Retina (tissue), 1 donor: ENCODE measurements around the gene EIF5.

Experiments
- DNase-seq: peaks from one replicate; pipeline ENCODE4 v3.0.0-alpha.2; 2016

EIF5 gene

GRCh38 chr14:103372552-103373304 lies 38.7 kb downstream of the EIF5 start:
- peak; percentile 36 for DNase-seq

DNA sequence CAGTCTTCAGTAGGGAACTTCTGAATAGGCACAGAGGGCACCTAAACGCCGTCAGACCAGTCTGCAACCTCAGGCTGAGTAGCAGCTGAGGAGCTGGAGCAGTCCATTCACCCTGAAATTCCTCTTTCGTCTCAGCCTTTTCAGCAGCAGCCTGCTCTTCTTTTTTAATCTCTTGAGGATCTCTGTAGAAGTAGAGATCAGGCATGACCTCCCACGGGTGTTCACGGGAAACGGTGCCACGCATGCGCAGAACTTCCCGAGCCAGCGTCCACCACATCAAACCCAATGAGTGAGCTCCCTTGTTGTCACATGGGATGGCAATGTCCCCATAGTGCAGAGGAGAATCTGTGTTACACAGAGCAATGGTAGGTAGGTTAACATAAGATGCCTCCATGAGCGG lies 40.1 kb downstream of the EIF5 start:
- no peak for DNase-seq

DNA sequence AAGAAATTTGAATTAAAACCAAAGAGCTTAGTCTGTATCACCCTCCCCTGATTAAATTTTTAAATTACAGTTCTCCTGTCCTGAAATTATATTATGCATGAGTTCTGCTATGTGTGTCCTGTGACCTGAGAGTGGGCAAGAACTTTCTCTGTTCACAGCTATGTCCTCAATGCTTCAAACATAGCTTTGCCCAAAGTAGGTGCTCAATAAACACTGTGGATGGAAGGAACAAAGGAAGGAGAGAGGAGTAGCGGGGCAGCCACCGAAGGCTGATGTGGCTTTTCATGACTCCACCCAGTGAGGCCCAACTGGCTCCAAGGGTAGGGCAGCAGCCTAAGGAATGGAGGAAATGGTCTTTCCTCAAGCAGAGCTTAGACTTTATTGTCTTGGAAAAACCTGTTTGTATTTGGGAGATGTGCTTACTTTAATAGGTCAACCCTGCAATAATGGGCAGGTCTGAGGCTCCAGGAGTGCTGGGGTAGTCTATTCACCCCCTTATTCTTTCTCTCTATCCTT lies 43.5 kb downstream of the EIF5 start:
- DNase-seq = no peak

- DNase-seq = no peak
These were observed 44.2 kb downstream of the EIF5 start for GRCh38 chr14:103378038-103378854.

- DNase-seq = no peak
These were observed 46.8 kb downstream of the EIF5 start for GRCh38 chr14:103380719-103381377.

GRCh38 chr14:103382376-103382775 lies 48.3 kb downstream of the EIF5 start:
- no peak for DNase-seq

DNA sequence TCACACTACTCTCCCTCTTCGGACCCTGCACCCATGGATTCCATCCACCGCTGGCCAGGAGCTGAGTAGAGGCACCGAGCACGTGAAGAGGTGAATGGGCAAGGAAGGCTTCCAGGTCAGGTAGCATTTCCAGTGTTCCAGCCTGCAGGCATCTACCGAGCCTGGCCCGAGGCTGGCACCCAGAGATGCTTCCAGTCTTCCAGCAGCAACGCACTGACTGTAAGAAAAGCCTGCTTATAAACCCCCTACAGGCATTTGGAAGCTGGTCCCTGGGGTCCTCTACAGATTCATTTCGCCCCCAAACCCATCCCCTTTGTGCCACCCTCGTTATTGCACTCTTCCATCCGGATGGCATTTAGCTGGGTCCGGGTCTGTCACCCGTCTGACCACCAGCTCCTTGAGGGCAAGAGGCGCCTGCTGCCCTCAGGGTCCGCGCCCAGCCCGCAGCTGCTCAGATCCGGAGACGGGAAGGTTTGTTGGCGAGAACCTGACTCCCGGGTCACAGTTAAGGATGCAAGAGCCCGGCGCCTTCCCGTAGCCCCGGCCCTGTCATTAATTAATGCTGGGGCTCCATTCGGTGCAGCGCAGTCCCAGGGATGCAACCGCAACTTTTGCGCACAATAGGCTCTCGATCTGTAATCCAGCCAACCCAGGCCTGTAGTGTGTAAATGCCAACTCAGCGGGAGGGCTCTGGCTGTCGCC lies 50.6 kb downstream of the EIF5 start:
- DNase-seq = no peak

DNA sequence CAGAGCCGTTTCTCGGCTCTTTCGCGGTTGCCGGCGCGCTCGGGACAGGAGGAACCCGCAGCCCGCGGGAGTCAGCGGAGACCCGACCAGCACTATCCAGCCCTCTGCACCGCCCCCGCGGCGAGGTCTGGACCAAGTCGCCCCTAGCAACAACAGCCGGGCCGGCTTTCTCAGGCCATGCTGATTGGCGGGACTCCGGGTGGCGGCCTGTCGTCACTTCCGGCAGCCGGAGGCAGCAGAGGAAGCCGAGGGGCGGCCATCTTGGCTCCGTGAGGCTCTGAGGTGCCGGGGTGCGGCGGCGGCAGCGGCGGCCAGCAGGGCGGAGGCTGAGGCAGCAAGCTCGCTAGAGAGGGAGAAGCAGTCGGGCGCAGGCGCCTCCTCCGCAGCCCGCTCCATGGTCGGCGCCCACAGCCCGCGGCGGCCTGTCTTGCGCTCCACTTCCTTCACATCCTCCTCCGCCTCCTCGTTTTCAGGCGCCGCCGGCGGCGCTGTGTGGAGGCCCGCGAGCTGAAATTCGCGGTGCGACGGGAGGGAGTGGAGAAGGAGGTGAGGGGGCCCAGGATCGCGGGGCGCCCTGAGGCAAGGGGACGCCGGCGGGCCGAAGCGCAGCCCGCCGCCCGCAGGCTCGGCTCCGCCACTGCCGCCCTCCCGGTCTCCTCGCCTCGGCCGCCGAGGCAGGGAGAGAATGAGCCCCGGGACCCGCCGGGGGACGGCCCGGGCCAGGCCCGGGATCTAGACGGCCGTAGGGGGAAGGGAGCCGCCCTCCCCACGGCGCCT lies 51.3 kb downstream of the EIF5 start, which contains the start of gene MARK3:
Gene MARK3 (plus strand): TSS at position 264 of the 777 bp plus-strand sequence. CDS start 615 bp downstream, outside the sequence.
- DNase-seq = peak; percentile 97

DNA sequence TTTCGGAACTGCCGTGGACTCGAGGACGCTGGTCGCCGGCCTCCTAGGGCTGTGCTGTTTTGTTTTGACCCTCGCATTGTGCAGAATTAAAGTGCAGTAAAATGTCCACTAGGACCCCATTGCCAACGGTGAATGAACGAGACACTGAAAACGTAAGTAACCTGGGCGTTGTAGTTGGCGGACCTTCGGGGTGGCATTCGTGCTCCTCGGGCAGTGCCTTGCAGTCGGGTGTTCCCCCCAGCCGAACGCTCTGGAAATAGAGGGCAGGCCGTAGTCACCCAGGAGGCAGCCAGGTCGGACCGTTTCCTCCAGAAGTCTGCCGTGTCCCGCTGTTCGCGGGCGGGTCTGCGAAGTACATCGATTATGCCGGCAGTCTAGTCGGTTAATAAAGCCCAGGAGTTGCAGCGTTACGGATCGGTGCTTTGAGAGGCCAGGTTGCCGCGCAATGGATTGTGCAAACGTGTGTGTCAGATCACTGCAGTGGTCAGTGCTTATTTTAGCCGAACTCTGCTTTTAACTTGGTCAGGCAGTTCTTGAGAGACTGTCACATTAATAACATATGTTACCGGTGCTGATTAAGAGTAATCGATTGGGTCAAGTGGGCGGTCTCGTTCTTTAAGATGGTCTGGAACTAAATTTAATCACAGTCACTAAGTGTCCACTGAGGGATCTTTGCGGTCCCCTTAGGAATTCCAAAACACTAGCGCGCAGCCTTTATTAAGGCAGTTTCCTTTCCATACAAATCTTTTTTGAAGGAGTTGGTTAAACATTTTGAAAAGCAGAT lies 52.1 kb downstream of the EIF5 start:
- peak; percentile 72 for DNase-seq

DNA sequence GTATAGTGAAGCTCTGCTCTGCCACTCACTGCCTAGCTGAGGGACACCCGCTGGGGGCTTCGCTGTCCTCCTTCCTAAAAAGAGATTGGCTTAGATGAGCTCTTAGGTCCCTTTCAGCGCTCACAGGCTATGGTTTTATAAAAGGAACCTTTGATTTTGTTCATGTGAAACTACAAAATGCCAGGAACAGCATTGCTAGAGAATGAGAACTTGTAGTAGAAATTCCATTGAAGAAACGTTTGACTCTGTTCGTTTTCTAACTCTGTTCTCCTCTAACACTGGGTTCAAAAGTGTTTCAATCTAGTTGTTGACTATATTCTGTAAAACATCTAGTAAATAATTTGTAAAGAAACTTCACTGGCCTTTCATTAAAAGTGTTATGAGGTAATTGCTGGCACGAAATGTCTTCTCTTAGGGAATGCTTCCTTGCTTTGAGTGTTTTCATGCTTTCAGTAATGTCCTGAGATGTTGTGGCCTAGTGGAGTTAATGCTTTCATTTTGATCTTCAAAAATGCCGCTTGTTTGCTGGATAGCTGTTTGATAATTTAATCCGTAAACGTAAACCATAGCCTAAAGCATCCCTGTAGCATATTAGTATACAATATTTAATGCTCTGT lies 52.8 kb downstream of the EIF5 start:
- no peak for DNase-seq

DNA sequence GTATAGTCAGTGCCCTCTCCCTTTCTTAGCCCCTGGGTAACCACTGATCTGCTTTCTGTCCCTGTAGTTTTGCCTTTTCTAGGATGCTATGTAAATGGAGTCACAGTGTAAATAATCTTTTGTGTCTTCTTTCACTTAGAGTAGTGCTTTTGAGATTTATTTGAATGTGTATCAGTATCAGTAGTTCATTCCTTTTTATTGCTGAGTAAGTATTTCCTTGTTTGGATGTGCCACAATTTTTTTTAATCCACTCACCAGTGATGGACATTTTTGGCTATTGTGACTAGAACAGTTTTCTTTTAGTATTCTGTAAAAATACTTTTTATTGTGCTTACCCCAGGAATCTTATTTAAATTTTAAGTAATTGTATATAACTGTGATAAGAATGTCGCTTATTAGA lies 54.6 kb downstream of the EIF5 start:
- DNase-seq = no peak

- DNase-seq = no peak
These were observed 56.6 kb downstream of the EIF5 start for GRCh38 chr14:103390605-103391004.

GRCh38 chr14:103391048-103391447 lies 57.0 kb downstream of the EIF5 start:
- DNase-seq = peak; percentile 25

DNA sequence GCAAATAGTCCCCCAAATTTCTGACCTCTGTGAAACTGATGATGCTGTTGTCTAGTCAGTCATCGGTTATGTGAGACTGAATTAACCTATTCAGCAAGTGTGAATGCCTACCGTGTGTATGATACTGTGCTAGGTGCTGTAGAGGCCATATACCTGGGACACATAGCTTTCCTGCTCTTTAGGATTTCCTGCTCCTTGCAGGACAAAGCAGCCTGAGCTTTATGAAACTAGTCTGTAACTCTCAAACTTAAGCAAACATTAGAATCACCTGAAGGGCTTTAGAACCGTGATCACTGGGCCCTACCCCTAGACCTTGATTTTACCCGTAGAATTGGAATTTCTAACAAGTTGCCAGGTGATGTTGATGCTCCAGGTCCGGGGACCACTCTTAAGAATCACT lies 58.1 kb downstream of the EIF5 start:
- DNase-seq = no peak

DNA sequence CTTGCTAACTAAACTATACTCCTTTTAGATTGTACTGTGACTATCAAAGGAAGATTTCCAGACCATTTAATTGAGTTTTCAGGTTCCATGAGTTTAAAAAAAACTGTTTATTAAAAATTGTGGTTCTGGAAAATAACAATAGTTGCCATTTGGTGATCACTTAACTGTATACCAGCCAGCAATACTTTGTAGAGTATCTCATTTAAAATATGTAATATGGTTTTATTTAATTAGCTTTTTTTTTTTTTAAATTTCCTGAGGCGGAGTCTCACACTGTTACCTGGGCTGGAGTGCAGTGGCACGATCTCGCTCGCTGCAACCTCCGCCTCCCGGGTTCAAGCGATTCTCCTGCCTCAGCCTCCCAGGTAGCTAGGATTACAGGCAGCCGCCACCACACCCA lies 58.5 kb downstream of the EIF5 start:
- DNase-seq = no peak

GRCh38 chr14:103393070-103393469 lies 59.0 kb downstream of the EIF5 start:
- DNase-seq = no peak

- peak; percentile 26 for DNase-seq
These were observed 59.9 kb downstream of the EIF5 start for GRCh38 chr14:103393676-103394626.
